NCI-H446 (cell line): ENCODE measurements around the gene HES5.

Source experiments
- DNase-seq, 2 experiments: peaks; one replicate each; lab custom pipeline; 2025; lab: John Stamatoyannopoulos, UW

The HES5 gene

GRCh38 chr1:2546515-2547209, 16.6 kb upstream of the HES5 start:
- no peak for DNase-seq

GRCh38 chr1:2545754-2546514, 15.9 kb upstream of the HES5 start:
- no peak for DNase-seq

- no peak for DNase-seq
These were observed 15.0 kb upstream of the HES5 start for GRCh38 chr1:2544875-2545640.

- DNase-seq: no peak
These were observed 14.2 kb upstream of the HES5 start for GRCh38 chr1:2544093-2544874.

- DNase-seq: no peak
These were observed 13.6 kb upstream of the HES5 start for GRCh38 chr1:2543543-2544092.

GRCh38 chr1:2542246-2542915, 12.3 kb upstream of the HES5 start:
- no peak for DNase-seq

- no peak for DNase-seq
These were observed 11.7 kb upstream of the HES5 start for GRCh38 chr1:2541619-2542245.

- no peak for DNase-seq
These were observed 10.9 kb upstream of the HES5 start for GRCh38 chr1:2540816-2541492.

- DNase-seq: no peak
These were observed 9.3 kb upstream of the HES5 start for GRCh38 chr1:2539312-2539907.

- DNase-seq: no peak
These were observed 8.8 kb upstream of the HES5 start for GRCh38 chr1:2538872-2539271.

- DNase-seq: no peak
These were observed 8.3 kb upstream of the HES5 start for GRCh38 chr1:2538376-2538775.

- no peak for DNase-seq
These were observed 7.7 kb upstream of the HES5 start for GRCh38 chr1:2537784-2538115.

GRCh38 chr1:2535981-2536380, 5.9 kb upstream of the HES5 start:
- no peak for DNase-seq

GRCh38 chr1:2535455-2535854, 5.4 kb upstream of the HES5 start:
- no peak for DNase-seq

- DNase-seq: no peak
These were observed 4.8 kb upstream of the HES5 start for GRCh38 chr1:2534687-2535441.

GRCh38 chr1:2534315-2534686, 4.2 kb upstream of the HES5 start:
- no peak for DNase-seq

GRCh38 chr1:2533365-2533764, 3.3 kb upstream of the HES5 start:
- DNase-seq: no peak

- DNase-seq: peak in 1 of 2 experiments; percentile 62
These were observed 2.6 kb upstream of the HES5 start for GRCh38 chr1:2532485-2533160.
